DMS 273 (cell line): ENCODE results near the gene KLHL2.
"Not testable (repeated sequence)": the region's sequence is repeated elsewhere in the genome, so short reads cannot be mapped to it uniquely, and the experiment has no call there.

Experiments used
- DNase-seq: peaks from one replicate; lab custom pipeline; 2025; ENCODE audit not compliant: unreplicated experiment; lab: John Stamatoyannopoulos, UW

KLHL2 gene

GRCh38 chr4:165229490-165230200 lies 22.3 kb downstream of the KLHL2 start:
- peak; percentile 16 for DNase-seq

GRCh38 chr4:165232623-165233433 lies 25.5 kb downstream of the KLHL2 start:
- DNase-seq, result not testable (repeated sequence)

- DNase-seq, result no peak
These were observed 27.4 kb downstream of the KLHL2 start for GRCh38 chr4:165234766-165235165.

- DNase-seq, result not testable (repeated sequence)
These were observed 29.5 kb downstream of the KLHL2 start for GRCh38 chr4:165236852-165237251.

GRCh38 chr4:165238041-165238640 lies 30.8 kb downstream of the KLHL2 start:
- peak; percentile 36 for DNase-seq

GRCh38 chr4:165240761-165241160 lies 33.4 kb downstream of the KLHL2 start:
- DNase-seq, result peak; percentile 22

GRCh38 chr4:165244148-165244547 lies 36.8 kb downstream of the KLHL2 start:
- DNase-seq, result peak; percentile 28

GRCh38 chr4:165244587-165245186 lies 37.3 kb downstream of the KLHL2 start:
- DNase-seq, result not testable (repeated sequence)

- DNase-seq, result no peak
These were observed 40.7 kb downstream of the KLHL2 start for GRCh38 chr4:165248102-165248501.

- not testable (repeated sequence) for DNase-seq
These were observed 41.5 kb downstream of the KLHL2 start for GRCh38 chr4:165248904-165249303.

GRCh38 chr4:165254771-165255170 lies 47.4 kb downstream of the KLHL2 start:
- peak; percentile 6 for DNase-seq

GRCh38 chr4:165255439-165255838 lies 48.1 kb downstream of the KLHL2 start:
- DNase-seq, result peak; percentile 38

GRCh38 chr4:165256074-165256659 lies 48.8 kb downstream of the KLHL2 start:
- DNase-seq, result not testable (repeated sequence)

GRCh38 chr4:165259776-165260175 lies 52.4 kb downstream of the KLHL2 start:
- not testable (repeated sequence) for DNase-seq

GRCh38 chr4:165262306-165262705 lies 54.9 kb downstream of the KLHL2 start:
- not testable (repeated sequence) for DNase-seq

GRCh38 chr4:165263466-165263865 lies 56.1 kb downstream of the KLHL2 start:
- DNase-seq, result not testable (repeated sequence)

- DNase-seq, result not testable (repeated sequence)
These were observed 62.6 kb downstream of the KLHL2 start for GRCh38 chr4:165269931-165270330.

GRCh38 chr4:165273443-165273842 lies 66.1 kb downstream of the KLHL2 start:
- not testable (repeated sequence) for DNase-seq

- DNase-seq, result not testable (repeated sequence)
These were observed 68.0 kb downstream of the KLHL2 start for GRCh38 chr4:165275357-165275756.

GRCh38 chr4:165279531-165279930 lies 72.2 kb downstream of the KLHL2 start:
- DNase-seq, result not testable (repeated sequence)

GRCh38 chr4:165284697-165285096 lies 77.3 kb downstream of the KLHL2 start:
- DNase-seq, result not testable (repeated sequence)
